Activated CD4-positive, alpha-beta T cell treated with anti-CD3 and anti-CD28 coated beads, Interleukin-2, Interleukin-4, amounts not matched to agents 100 ng/mL and 50 ng/mL, durations not matched to agents 16 hours and 8 hours (primary cell): ENCODE measurements around the gene HNF1A.
A peak's percentile ranks its signal among the peaks of the same experiment; 100 is the strongest.

Experiments used
- DNase-seq: peaks from one replicate; pipeline ENCODE4 v3.0.0-alpha.2; 2020; ENCODE audit warnings: low spot score

Gene HNF1A

DNA sequence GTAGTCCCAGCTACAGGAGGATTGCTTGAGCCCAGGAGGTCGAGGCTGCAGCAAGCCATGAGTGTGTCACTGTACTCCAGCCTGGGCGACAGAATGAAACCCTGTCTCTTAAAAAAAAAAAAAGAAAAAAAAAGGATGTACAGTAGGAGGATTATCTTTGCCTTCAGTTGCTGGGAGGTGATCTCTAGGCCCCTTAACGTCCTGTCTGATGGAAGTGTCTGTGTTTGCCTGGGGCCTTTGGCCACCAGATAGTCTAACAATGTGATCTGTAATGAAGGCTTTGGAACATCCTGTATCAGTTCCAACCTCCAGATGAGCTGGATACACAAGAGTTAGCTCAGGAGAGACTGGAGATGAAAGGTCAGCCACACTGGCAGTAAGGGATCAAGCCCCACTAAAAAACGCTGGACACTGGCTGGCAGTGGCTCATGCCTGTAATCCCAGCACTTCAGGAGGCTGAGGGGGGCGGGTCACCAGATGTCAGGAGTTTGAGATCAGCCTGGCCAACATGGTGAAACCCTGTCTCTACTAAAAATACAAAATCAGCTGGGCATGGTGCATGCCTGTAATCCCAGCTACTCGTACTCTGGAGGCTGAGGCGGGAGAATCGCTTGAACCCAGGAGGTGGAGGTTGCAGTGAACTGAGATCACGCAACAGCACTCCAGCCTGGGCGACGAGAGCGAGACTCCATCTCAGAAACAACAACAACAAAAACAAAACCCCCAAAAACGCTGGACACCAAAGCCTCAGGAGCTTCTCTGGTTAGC, 19.0 kb upstream of the HNF1A start:
- DNase-seq, result no peak

- peak; percentile 52 for DNase-seq
These were observed 17.7 kb upstream of the HNF1A start for GRCh38 chr12:120960657-120961056.

DNA sequence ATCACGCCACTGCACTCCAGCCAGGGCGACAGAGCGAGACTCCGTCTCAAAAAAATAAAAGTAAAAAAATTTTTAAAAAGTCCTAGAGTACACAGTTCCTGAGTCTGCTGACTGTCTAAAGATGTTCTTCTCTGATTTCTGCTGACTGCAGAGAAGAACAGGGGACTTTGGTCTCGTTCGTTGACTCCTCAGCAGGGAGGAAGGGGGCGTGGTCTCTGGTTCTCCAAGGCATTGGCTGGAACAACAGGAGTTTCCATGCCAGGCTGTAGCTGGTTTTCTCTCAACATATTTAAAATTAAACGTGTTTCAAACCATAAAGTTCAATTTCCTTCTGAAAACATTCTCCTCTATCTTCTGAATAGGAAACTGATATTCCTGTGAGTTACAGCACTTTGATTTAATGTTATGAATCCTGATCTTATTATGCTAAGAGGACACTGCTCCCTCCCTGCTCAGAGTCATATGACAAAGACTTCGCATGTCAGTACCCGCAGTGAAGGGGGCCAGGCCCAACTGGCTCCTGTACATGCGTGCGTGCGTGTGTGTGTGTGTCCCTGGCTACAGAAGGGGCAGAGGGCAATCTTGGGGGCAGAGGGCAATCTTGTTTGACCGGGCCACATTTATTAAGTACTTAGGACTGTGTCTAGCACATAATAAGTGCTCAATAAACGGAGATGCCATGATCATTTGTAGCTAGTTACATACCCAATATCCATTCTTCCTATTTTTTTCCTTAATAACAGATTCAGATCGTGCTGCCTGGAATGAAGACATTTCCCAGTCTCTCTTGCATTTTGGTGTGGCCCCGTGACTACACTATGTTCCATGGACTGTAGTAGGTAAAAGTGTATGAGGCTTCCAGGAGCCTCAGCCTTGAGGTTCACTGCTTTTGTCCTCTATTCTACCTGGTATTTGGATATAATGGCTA, 16.5 kb upstream of the HNF1A start:
- DNase-seq, result no peak

DNA sequence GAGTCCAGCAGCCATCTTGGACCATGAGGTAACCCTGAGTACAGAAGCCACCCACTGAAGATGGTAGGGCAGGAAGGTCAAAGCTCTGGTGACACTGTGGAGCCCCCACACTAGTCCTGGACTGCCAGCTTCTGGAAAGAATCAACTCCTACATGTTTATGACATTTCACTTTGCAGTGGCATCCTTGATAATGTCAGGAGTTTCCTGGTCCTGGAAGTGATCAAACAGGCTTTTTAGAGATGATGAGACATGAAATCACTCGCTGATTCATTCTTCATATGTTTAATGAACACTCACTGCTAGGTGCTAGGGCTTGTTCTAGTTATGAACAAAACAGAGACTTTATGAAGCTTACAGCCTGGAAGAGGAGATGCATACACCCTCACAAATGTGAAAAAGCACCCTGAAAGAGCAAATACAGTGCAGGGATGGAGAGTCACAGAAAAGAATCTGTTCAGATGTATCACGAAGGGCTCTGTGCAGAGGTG, 15.8 kb upstream of the HNF1A start:
- peak; percentile 52 for DNase-seq

- no peak for DNase-seq
These were observed 14.0 kb upstream of the HNF1A start for GRCh38 chr12:120964298-120964697.

DNA sequence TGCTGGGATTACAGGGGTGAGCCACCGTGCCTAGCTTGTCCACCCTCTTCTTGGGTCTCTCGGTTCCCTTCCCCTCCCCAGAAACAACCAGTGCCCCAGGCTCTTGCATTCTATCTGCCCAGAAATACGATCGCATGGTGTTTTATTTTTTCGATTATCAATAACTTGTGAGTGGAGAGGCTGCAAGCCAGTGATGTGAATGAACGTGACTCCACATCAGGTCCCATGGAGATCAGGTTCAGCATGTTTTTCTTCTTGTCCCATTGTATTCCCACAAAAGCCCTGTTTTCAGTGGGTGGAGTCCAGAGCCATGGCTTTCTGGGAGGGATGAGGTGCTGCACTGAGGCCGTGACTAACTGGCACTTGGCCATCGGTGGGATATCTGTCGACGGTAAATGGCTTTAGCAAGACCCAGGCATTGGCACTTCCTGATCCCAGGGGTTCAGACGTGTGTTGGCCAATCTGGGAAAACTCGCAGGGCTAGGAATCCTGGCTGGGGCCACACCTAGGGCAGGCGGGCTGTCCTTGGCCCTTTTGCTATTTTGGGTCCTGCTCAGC, 12.7 kb upstream of the HNF1A start:
- no peak for DNase-seq

DNA sequence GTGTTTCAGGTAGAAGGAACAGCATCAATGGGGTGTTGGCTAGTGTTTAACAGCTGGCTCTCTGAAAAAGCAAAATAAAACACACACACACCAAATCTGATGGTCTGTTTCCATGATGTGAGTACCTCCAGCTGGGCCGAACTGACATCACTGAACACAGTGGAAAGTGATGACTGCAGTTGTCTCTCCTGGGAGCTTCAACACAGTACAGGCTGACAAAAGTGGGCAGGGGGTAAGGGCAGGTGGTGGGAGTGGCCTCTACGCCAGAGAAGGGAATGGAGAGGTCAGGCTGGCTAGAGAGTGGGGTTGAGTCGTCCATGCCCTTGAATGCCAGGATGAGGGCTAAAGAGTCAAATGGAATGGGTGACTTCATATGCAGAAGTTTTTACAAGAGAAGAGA, 8.0 kb upstream of the HNF1A start:
- no peak for DNase-seq

DNA sequence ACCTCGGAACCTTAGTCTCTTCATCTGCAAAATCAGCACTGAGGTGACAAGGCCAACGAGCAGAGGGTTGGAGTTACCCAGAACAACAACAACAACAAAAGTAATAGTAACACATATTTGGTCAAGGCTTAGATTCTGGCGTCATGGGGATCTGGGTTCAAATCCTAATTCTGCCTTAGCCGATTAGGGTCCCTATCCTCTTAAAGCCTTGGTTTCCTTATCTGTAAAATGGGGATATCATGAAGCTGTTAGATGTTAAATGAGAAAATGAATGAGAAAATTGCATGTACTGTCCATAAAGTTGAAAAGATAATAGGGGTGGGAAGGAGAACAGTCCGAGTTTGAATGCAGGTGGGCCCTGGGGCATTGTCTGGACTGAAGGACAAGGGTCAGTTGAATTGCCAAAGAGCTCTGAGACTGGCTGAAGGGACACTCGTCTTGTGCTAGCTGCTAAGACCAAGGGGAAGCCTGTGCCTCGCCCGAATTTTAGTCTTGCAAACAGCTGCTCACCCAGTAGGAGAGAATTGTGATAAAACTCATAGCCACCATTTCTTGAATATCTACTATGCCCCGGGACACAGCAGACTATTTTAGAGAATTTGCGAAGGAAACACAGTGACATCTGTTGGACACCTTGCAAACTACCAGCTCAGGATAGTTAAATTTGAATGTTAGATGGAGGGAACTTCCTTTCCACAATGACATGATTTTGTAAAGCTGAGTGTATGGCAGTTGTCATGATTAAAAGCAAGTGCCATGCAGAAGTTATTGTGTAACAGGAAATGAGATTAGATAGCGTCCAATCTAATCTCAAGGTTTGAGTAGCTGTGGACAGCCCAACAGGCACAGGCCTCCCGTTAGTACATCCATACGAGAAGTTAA, 6.8 kb upstream of the HNF1A start:
- DNase-seq, result peak; percentile 78

DNA sequence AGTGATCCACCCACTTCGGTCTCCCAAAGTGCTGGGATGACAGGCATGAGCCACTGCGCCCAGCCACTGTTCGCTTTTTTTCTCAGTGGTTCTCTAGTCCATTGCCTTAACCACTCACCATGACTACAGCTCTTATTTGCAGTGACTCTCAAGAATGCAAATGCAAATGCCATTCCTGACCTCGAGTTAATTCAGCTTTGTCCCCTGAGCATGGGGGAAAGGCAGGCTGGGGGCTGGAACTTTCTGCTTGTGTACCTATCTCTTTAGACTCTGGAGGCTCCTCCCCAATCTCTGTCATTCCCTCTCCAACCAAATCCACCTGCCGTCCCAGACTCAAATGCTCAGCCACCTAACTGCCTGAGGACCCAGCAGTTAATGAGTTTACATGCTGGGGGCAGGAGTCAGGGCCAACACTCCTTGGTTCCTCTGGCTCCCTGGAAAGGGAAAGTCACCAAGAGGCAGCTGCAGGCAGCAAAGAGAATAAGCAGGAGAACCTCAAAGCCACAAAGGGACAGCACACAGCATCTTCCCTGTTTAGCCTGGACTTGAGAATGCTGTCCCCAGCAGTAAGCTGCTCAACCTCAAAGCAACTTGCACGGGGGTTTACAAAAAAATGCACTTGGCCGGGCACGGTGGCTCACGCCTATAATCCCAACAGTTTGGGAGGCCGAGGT, 5.3 kb upstream of the HNF1A start:
- no peak for DNase-seq

DNA sequence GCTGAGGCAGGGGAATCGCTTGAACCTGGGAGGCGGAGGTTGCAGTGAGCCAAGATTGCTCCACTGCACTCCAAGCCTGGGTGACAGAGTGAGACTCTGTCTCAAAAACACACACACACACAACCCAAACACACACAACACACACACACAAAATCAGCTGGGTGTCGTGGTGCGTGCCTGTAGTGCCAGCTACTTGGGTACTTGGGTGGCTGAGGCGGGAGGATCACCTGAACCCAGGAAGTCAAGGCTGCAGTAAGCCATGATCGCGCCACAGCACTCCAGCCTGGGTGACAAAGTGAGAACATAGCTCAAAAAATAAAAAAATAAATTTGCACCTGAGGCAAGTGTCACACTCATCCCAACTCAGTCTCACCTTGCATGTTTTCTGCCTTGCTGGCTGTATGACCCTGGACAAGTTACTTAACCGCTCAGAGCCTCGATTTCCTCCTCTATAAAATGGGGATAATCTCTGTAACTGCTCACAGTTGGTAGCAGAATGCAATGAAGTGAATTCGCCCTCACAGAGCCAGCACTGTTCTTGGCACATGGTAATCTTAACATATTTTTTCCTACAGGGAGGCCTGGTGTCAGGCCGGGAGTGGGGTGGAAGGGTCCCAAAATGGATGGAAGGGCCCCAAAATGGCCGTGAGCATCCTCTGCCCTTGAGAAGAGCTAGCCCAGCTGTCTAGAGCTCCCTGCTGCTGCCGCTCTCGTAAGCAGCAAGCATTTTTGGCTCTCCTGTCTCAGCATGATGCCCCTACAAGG, 630 bp upstream of the HNF1A start:
- DNase-seq, result no peak

- no peak for DNase-seq
These were observed 998 bp downstream of the HNF1A start for GRCh38 chr12:120979220-120979861.

DNA sequence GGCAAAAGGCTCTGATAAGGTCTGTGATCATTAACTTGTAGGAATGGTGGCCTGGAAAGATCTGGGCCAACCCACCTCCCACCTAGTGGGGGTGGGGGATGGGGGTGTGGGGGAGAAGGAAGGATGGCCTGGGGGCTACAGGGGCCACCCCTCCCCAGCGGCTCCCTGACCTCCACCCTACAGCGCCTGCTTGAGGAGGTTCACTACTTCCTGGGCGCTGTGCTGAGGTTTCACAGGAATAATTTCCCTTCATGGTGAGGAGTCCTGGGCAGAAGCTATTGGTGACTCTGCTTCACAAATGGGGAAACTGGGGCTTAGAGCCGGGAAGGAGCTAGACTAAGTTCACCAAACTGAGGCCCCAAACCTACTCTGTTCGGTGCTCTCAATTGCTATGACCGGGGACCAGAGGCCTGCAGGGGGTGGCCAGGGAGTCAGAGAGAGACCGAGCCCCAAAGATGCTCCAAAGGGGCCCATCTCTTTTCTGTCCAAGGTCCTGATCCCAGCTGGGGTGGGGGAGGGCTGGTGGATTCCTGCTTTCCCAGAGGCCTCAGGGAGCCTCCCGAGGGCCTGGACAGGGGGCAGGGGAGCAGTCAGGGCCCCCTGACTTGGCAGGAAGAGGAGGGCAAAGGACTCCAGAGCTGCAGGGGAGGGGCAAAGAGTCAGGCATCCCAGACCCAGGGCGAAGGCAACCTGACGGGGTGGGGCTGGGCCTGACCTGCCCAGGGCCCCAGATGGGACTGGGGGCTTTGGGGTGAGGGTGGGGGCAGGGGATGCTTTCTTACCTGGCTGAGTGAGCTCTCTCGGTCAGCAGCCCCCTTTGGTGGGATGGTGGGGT, 1.7 kb downstream of the HNF1A start:
- no peak for DNase-seq

- DNase-seq, result no peak
These were observed 2.5 kb downstream of the HNF1A start for GRCh38 chr12:120980800-120981368.

GRCh38 chr12:120981407-120981941, 3.1 kb downstream of the HNF1A start:
- DNase-seq, result no peak

- DNase-seq, result no peak
These were observed 4.3 kb downstream of the HNF1A start for GRCh38 chr12:120982659-120983058.

DNA sequence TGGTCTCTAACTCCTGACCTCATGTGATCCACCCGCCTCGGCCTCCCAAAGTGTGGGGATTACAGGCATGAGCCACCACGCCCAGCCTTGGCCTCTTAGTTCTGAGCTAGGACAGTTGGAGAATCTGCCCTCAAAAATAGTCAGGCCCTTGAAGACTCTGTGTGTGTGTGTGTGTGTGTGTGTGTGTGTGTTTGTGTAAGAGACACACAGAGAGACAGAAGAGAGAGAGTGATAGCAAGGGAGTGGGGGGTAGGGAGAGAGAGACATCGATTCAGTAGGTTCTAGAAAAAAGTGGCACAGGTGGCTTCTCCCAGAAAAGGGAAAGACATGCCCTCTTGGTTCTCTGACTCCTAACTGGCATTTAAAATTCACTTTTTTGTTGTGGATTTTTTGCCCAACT, 5.4 kb downstream of the HNF1A start:
- no peak for DNase-seq

DNA sequence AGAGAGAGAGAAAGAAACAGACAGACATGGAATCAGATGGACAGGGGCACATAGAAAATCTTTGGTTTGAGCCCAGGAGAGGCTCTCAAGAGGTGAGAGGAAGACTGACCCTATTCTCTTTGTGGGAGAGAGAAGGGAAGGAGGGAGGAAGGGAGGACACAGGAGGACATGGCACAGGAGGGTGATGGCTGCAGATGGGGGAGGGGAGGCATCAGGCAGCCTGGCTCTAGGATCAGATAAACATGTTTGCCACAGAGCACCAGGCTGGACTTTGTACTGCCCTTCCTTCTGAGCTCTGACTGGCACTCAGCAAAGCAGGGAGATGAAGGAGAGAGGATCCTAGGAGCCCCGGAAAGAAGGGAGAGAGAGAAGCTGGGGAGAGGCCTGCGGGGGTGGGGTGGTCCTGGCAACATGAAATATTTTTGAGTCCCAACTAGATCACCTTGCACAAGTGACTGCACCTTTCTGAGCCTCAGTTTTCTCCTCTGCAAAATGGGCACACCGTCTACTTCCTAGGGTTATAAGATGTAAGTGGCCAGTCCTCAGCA, 6.1 kb downstream of the HNF1A start:
- DNase-seq, result no peak

- DNase-seq, result no peak
These were observed 9.9 kb downstream of the HNF1A start for GRCh38 chr12:120988234-120988633.
